GM13977 (cell line): ENCODE data around the gene ULK4.
"Not testable (repeated sequence)": the region's sequence is repeated elsewhere in the genome, so short reads cannot be mapped to it uniquely, and the experiment has no call there.

ENCODE experiments used
- DNase-seq: peaks from one replicate; pipeline ENCODE4 v3.0.0; 2012; ENCODE audit warnings: low spot score
- CTCF ChIP-seq: IDR thresholded peaks from 2 replicates; pipeline ENCODE4 v1.5.1; 2012; ENCODE audit warnings: mild to moderate bottlenecking, control low read depth; ENCODE audit not compliant: insufficient read depth; ENCODE audit errors: extremely low read depth, missing control alignments
- in situ Hi-C: fragments of 300-500 bp; cut with MboI; formaldehyde crosslinking; loops from one replicate; pipeline ENCODE4 v1.12.0; 2022; ENCODE audit warnings: low sequenced_read_pairs, low pct_unique_long_range_greater_than_20kb, mixed read lengths, inconsistent platforms; ENCODE audit not compliant: unreplicated experiment

ULK4 gene

GRCh38 chr3:41863024-41863423 is 98.9 kb downstream of the ULK4 start:
- in situ Hi-C loops = no loop called here
- DNase-seq = no peak

GRCh38 chr3:41860489-41860888 is 101.4 kb downstream of the ULK4 start:
- in situ Hi-C loops, DNase-seq: not testable (repeated sequence)

More at GRCh38 chr3:41863024-41863423, 98.9 kb downstream of the ULK4 start:
- no peak for TF ChIP-seq CTCF

GRCh38 chr3:41854956-41855355 is 106.9 kb downstream of the ULK4 start:
- no peak for DNase-seq
- TF ChIP-seq CTCF = no peak
- in situ Hi-C loops = no loop called here

- no peak for DNase-seq
- in situ Hi-C loops = no loop called here
- no peak for TF ChIP-seq CTCF
These were observed 108.2 kb downstream of the ULK4 start for GRCh38 chr3:41853540-41854196.

GRCh38 chr3:41848753-41849574 is 112.9 kb downstream of the ULK4 start:
- in situ Hi-C loops = no loop called here
- no peak for TF ChIP-seq CTCF
- DNase-seq = no peak

GRCh38 chr3:41847679-41848078 is 114.2 kb downstream of the ULK4 start:
- in situ Hi-C loops = no loop called here
- TF ChIP-seq CTCF = no peak

GRCh38 chr3:41846850-41847249 is 115.1 kb downstream of the ULK4 start:
- DNase-seq = peak; percentile 54
- in situ Hi-C loops = no loop called here
- TF ChIP-seq CTCF = no peak

More at GRCh38 chr3:41847679-41848078, 114.2 kb downstream of the ULK4 start:
- DNase-seq = no peak
